Stimulated activated CD8-positive, alpha-beta memory T cell treated with anti-CD3 and anti-CD28 coated beads, Interleukin-7, amount 100 ng/mL, for 4 hours (primary cell): ENCODE data around the gene DPPA4.
"Not testable (repeated sequence)": the region's sequence is repeated elsewhere in the genome, so short reads cannot be mapped to it uniquely, and the experiment has no call there.

Source experiments
- DNase-seq, 2 donors: peaks; one replicate each; pipeline ENCODE4 v3.0.0-alpha.2; 2020; ENCODE audit warnings: low read depth in 2 of 2

DPPA4 gene, protein sequence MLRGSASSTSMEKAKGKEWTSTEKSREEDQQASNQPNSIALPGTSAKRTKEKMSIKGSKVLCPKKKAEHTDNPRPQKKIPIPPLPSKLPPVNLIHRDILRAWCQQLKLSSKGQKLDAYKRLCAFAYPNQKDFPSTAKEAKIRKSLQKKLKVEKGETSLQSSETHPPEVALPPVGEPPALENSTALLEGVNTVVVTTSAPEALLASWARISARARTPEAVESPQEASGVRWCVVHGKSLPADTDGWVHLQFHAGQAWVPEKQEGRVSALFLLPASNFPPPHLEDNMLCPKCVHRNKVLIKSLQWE

GRCh38 chr3:109337393-109337792 is at the start of gene DPPA4:
DPPA4 (minus strand) TSS chr3:109337546; CDS start chr3:109337517, 29 bp downstream.
- DNase-seq = no peak

GRCh38 chr3:109385442-109386318 is 48.3 kb upstream of the DPPA4 start:
- DNase-seq = no peak

DNA sequence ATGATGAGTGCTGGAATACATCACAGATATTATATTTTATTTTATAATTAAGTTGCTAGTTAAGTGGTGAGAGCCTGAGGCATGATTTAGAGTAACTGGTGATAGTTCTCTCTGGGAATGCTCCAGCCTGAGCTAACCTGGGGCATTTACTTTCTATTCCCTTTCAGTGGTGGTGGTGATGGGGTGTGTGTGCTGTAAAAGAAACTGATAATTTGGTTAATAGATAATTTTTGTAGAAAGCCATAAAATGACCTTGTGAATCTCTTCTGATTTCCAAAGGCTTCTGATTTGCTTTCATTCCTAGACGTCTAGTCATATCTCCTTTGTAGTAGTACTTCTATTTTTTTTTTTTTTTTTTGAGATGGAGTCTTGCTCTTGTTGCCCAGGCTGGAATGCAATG is 46.8 kb upstream of the DPPA4 start:
- DNase-seq = no peak

DNA sequence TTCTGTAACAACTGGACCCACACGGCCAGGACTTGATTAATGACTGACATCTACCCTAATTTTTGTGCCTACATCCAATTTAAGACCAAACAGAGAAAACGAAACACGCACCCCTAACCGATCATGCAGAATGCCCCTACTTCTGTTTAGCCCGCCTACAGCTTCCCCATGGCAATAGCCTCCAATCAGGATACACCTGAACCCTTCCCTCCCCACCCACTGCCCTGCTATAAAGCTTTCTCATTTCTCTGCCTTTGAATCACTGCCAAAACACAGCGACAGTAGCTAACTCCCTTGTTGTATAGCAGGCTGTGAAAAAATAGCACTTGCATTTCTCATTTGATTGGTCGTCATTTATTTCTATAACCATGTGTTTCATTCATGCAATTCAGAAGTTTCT is 45.2 kb upstream of the DPPA4 start:
- no peak for DNase-seq

DNA sequence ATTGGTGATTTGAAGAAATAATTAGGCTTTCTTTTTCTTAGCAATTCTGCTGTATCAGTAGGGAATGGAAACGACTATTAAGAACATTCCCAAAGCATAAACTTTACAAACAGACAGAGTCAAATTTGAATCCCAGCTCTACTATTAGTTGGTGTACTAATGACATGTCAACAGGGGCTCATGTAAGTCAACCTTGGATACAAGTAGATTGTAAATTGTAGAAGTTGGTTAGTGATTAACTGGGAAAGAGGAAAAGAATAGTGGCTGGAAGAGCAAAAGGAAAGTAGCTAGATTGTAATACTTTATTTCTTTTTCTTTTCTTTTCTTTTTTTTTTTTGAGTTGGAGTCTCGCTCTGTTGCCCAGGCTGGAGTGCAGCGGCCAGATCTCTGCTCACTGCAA is 38.6 kb upstream of the DPPA4 start:
- no peak for DNase-seq

DNA sequence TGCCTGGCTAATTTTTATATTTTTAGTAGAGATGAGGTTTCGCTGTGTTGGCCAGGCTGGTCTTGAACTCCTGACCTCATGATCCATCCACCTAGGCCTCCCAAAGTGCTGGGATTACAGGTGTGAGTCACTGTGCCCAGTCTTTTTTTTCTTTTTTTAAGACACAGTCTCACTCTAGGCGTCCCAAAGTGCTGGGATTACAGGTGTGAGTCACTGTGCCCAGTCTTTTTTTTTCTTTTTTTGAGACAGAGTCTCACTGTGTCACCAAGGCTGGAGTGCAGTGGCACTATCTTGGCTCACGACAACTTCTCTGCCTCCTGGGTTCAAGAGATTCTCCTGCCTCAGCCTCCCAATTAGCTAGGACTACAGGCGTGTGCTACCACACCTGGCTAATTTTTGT is 37.1 kb upstream of the DPPA4 start:
- not testable (repeated sequence) for DNase-seq

DNA sequence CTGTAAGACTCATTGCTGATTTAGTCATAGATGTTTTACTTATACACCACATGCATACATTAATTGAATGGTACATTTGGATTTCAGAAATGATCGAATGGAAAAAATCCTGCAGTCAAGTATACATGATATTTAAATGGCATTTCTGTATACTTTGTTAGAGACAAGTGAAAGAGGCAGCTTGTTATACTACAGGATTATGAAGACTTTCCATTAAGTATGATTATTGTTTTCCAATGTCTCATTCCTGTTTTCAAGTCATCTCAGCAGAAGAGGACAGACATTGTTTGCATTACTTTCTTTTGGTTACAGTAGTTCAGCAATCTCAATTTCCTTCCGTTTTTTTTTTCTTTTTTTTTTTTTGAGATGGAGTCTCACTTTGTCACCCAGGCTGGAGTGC is 36.6 kb upstream of the DPPA4 start:
- no peak for DNase-seq

DNA sequence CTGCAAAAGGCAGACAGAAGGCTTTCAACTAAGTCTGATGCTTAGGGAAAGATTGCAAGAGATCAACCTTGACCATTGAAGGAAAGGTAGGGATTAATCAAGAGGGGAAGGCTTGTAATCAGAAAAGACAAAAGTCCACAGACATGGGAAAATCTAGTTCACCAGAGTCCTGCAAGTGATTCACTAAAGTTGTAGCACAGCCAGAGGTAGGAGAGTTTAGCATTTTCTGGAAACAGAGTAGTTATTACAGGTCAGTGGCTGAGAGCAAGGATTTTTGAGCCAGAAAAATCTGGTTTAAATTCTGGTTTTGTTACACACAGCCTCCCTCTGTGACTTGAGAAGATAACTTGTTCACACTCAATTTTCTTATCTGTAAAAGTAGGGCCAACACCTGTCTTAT is 35.3 kb upstream of the DPPA4 start:
- no peak for DNase-seq

GRCh38 chr3:109369510-109369909 is 32.2 kb upstream of the DPPA4 start:
- DNase-seq = no peak

DNA sequence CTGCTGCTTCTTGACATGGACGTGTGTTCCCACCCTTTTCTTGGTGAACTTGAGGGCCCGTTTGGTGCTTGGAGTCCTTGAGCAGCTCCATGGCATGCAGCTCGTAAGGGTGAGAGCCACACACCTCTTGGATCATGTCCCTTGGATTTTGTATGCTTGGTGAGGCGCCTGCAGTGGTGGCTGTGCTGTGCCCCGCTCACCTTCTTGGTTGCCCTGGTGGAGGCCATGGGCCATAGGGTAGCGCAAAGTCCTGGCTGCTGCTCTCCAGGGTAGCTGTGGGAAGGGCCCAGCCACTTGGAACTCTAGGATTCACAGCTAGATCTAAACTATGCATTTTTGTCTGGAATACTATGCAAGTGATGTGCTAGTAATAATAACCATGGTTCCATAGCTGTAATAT is 26.7 kb upstream of the DPPA4 start:
- DNase-seq = no peak

DNA sequence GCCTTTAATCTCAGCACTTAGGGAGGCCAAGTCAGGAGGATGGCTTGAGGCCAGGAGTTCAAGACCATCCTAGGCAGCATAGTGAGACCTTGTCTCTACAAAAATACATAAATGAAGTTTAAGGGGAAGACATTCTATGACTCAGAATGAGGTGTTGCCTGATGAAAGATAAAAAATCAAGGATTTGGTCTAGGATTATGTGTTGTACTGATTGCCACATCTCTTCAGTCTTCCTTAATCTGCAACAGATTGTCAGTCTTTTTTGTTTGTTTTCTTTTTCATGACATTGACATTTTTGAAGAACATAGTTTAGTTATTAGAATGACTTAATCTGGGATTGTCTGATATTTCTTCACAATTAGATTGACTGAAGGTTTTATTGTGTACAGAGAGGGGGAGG is 26.3 kb upstream of the DPPA4 start:
- no peak for DNase-seq

DNA sequence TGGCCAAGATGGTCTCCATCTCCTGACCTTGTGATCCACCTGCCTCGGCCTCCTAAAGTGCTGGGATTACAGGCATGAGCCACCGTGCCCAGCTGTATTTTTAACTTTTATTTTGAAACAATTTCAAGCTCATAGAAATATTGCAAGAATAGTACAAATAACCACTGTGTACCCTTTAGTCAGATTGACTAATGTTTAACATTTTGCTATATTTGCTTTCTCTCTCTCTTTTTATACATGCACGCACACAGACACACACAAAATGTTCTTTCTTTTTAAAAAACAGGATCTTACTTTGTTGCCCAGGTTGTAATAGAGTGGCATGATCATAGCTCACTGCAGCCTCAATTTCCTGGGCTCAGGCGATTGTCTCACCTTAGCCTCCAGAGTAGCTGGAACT is 25.5 kb upstream of the DPPA4 start:
- DNase-seq = no peak

DNA sequence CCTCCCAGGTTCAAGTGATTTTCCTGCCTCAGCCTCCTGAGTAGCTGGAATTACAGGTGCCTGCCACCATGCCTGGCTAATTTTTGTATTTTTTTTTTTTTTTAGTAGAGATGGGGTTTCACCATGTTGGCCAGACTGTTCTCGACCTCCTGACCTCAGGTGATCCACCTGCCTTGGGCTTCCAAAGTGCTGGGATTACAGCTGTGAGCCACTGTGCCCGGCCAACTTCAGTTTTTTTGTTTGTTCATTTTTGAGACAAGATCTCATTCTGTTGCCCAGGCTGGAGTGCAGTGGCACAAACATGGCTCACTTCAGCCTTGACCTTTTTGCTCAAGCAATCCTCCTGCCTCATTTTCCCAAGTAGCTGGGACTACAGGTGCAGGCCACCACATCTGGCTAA is 21.5 kb upstream of the DPPA4 start:
- DNase-seq = not testable (repeated sequence)

- no peak for DNase-seq
Measured at GRCh38 chr3:109356442-109357155, 19.3 kb upstream of the DPPA4 start.

- DNase-seq = no peak
Measured at GRCh38 chr3:109355625-109356441, 18.5 kb upstream of the DPPA4 start.

DNA sequence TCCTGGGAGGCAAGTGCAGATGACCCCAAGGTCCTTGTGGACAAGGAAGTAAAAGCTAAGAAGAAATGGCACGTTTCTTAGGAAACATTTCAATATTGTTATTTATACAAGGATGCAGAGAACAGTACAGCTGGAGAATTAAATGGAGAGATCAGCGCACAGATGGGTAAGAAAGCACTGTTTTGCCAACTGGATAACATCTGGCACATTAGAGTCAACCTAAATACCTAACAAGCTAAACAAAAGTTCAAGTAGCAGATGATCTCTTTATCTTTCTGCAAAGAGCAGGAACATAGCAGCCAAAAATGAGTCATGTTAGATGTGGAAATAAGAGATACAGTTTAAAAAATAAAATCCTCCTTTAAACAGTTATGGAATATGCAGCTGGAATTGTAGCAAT is 15.7 kb upstream of the DPPA4 start:
- DNase-seq = no peak

DNA sequence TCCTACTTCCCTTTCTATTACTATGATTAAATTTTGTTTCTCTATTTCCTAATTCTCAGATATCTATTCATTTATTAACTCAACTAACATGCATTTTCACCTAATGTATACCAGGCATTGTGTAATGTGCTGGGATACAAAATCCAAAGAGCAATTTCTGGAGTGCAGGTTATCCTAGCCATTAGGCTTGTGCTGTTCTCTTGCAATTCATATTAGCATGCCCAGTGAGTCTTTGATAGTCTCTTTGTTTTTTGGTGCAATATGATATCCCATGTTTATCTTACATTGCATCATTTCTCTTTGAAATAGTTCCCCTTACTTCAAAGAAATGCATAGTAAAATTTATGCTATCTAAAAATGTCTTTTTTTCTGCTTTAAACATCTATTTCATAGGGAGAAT is 13.9 kb upstream of the DPPA4 start:
- no peak for DNase-seq

GRCh38 chr3:109346770-109347295 is 9.5 kb upstream of the DPPA4 start:
- no peak for DNase-seq

DNA sequence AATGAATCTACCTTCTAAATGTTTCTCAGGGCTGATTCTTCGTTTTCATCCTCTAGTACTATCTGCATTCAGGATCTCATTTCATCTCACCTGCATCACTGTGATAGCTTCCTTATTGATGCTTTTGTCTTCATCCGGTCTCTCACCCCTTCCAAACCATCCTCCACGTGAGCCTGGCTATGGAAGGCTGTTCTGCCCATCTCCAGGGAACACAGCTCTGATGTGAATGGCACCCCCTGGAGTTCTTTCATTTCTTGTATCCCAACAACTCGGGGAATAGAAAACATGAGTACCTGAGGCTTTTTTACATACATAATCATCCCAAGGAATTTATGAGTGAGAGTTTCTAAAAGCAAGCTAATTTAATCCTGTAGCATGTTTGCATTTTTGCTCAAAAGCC is 8.8 kb upstream of the DPPA4 start:
- no peak for DNase-seq

GRCh38 chr3:109339714-109340648 is 2.6 kb upstream of the DPPA4 start:
- no peak for DNase-seq
